IMR-90 (cell line): ENCODE data around the gene GFOD2. TPM values are rescaled to one million over a fixed set of nuclear protein-coding genes. Genes with fewer than 3 reads are reported as not detected.

ENCODE experiments used
- ATAC-seq: fragments of 200-7000 bp; cut with Tn5 transposase; 2 replicates; pipeline ENCODE4 v1.9.1; 2020; ENCODE audit warnings: low read depth, mild to moderate bottlenecking, moderate library complexity
- BruUV-seq: library from RNA; stranded (reverse); fragments of 400-500 nt; replicated peaks from 2 replicates; lab custom pipeline; 2021; lab: Mats Ljungman, UMichigan
- CTCF ChIA-PET: fragments of 300-600 bp; formaldehyde crosslinking; extraction: SDS; loops from one replicate; lab custom pipeline; 2021; ENCODE audit warnings: antibody characterized with exemption; lab: Yijun Ruan, JAX
- POLR2A ChIA-PET: fragments of 300-600 bp; sonication (Branson Sonifier 250); formaldehyde crosslinking; loops from one replicate; lab custom pipeline; 2022; ENCODE audit warnings: antibody characterized with exemption; ENCODE audit not compliant: unreplicated experiment; lab: Charles Lee
- DNase-seq: peaks from one replicate; pipeline ENCODE4 v3.0.0; 2013
- H2AFZ ChIP-seq: replicated peaks from 2 replicates; pipeline ENCODE3; 2013; ENCODE audit warnings: low read length, mild to moderate bottlenecking; ENCODE audit not compliant: poor library complexity
- H2AK5ac ChIP-seq: 2 replicates; pipeline ENCODE4 v1.6.1; 2013; ENCODE audit warnings: low read depth, low read length, inconsistent platforms
- H2AK9ac ChIP-seq: replicated peaks from 2 replicates; pipeline ENCODE3; 2013; ENCODE audit warnings: mild to moderate bottlenecking, low read depth, low read length, moderate library complexity; ENCODE audit not compliant: poor library complexity
- H2BK120ac ChIP-seq: 2 replicates; pipeline ENCODE4 v1.6.1; 2013; ENCODE audit warnings: low read depth, low read length, inconsistent platforms
- H2BK15ac ChIP-seq: 3 replicates; pipeline ENCODE4 v1.6.1; 2013; ENCODE audit warnings: low read depth, low read length, inconsistent platforms
- H2BK20ac ChIP-seq: 2 replicates; pipeline ENCODE4 v1.6.1; 2013; ENCODE audit warnings: low read depth, mild to moderate bottlenecking, inconsistent platforms, low read length, moderate library complexity
- H2BK5ac ChIP-seq: 2 replicates; pipeline ENCODE4 v1.6.1; 2013; ENCODE audit warnings: mild to moderate bottlenecking, low read depth, low read length, inconsistent platforms; ENCODE audit not compliant: poor library complexity, severe bottlenecking
- H3K14ac ChIP-seq: replicated peaks from 2 replicates; pipeline ENCODE4 v1.6.1; 2013; ENCODE audit warnings: low read depth, low read length, inconsistent platforms
- H3K18ac ChIP-seq: 2 replicates; pipeline ENCODE4 v1.6.1; 2013; ENCODE audit warnings: low read depth, low read length, control low read depth
- H3K23ac ChIP-seq: 2 replicates; pipeline ENCODE4 v1.6.1; 2013; ENCODE audit warnings: low read depth, low read length, inconsistent platforms
- H3K27ac ChIP-seq: 2 replicates; pipeline ENCODE4 v1.5.1; 2013; ENCODE audit warnings: mild to moderate bottlenecking, control low read depth, low read length; ENCODE audit not compliant: insufficient read depth
- H3K27me3 ChIP-seq: 2 replicates; pipeline ENCODE4 v1.6.1; 2013; ENCODE audit warnings: low read length; ENCODE audit not compliant: control insufficient read depth, insufficient read depth
- H3K36me3 ChIP-seq: 2 replicates; pipeline ENCODE4 v1.6.1; 2013; ENCODE audit warnings: low read length, mixed read lengths; ENCODE audit not compliant: control insufficient read depth, insufficient read depth
- H3K4ac ChIP-seq: 2 replicates; pipeline ENCODE4 v1.6.1; 2013; ENCODE audit warnings: low read depth, low read length, inconsistent platforms
- H3K4me1 ChIP-seq: 2 replicates; pipeline ENCODE4 v1.6.1; 2013; ENCODE audit warnings: low read length, mixed read lengths; ENCODE audit not compliant: control insufficient read depth, insufficient read depth
- H3K4me2 ChIP-seq: 2 replicates; pipeline ENCODE4 v1.6.1; 2013; ENCODE audit warnings: low read depth, mild to moderate bottlenecking, control low read depth, low read length, moderate library complexity
- H3K4me3 ChIP-seq: 2 replicates; pipeline ENCODE4 v1.5.1; 2013; ENCODE audit warnings: low read depth, mild to moderate bottlenecking, control low read depth, low read length, moderate library complexity; ENCODE audit not compliant: insufficient read depth
- H3K56ac ChIP-seq: 2 replicates; pipeline ENCODE4 v1.6.1; 2013; ENCODE audit warnings: low read length, inconsistent platforms; ENCODE audit not compliant: insufficient read depth; ENCODE audit errors: extremely low read depth
- H3K79me1 ChIP-seq, 2 experiments: 2 replicates each; pipeline ENCODE4 v1.6.1; 2013; ENCODE audit warnings: low read length in 2 of 2, inconsistent platforms in 1 of 2, low read depth in 1 of 2
- H3K9ac ChIP-seq: 2 replicates; pipeline ENCODE4 v1.6.1; 2013; ENCODE audit warnings: low read depth, low read length, control low read depth
- H3K9me1 ChIP-seq: 2 replicates; pipeline ENCODE4 v1.6.1; 2013; ENCODE audit warnings: low read length, inconsistent platforms; ENCODE audit not compliant: insufficient read depth
- H3K9me3 ChIP-seq: 2 replicates; pipeline ENCODE4 v1.6.1; 2013; ENCODE audit warnings: low read length; ENCODE audit not compliant: control insufficient read depth, insufficient read depth
- H4K20me1 ChIP-seq: 2 replicates; pipeline ENCODE4 v1.6.1; 2013; ENCODE audit warnings: low read length, inconsistent platforms; ENCODE audit not compliant: insufficient read depth
- H4K5ac ChIP-seq: 2 replicates; pipeline ENCODE4 v1.6.1; 2013; ENCODE audit warnings: mild to moderate bottlenecking, low read depth, low read length, control low read depth
- H4K8ac ChIP-seq, 2 experiments: 2 replicates each; pipeline ENCODE4 v1.6.1; 2013; ENCODE audit warnings: low read depth in 2 of 2, low read length in 2 of 2, control low read depth in 1 of 2, inconsistent platforms in 1 of 2
- H4K91ac ChIP-seq: 2 replicates; pipeline ENCODE4 v1.6.1; 2013; ENCODE audit warnings: low read depth, low read length, inconsistent platforms; ENCODE audit not compliant: insufficient read depth
- CEBPB ChIP-seq: IDR thresholded peaks from 2 replicates; pipeline ENCODE4 v1.6.1; 2012; ENCODE audit warnings: low read depth, low read length, improper control_type of control experiment
- RAD21 ChIP-seq: IDR thresholded peaks from 2 replicates; pipeline ENCODE4 v1.6.1; 2012; ENCODE audit warnings: low read length, improper control_type of control experiment
- RCOR1 ChIP-seq: IDR thresholded peaks from 2 replicates; pipeline ENCODE4 v1.6.1; 2012; ENCODE audit warnings: mild to moderate bottlenecking, low read length, improper control_type of control experiment; ENCODE audit not compliant: insufficient replicate concordance
- WGBS, 2 experiments: methylation state at CpG; one replicate each; pipeline versions ENCODE4 v1.1.5 to v1.1.7; 2013; ENCODE audit warnings: missing lambda C conversion rate in 2 of 2; ENCODE audit not compliant: insufficient read length in 1 of 2; ENCODE audit errors: extremely low coverage in 2 of 2; 5-methylcytosine and 5-hydroxymethylcytosine counted together
- dilution Hi-C: fragments of 300-500 bp; cut with HindIII; formaldehyde crosslinking; loops from one replicate; pipeline ENCODE4 v1.14.3; 2018; ENCODE audit warnings: low sequenced_read_pairs; ENCODE audit not compliant: unreplicated experiment
- in situ Hi-C: fragments of 300-500 bp; cut with MboI; formaldehyde crosslinking; loops from 3 replicates; pipeline ENCODE4 v1.14.3; 2019; ENCODE audit warnings: low sequenced_read_pairs, inconsistent platforms, mixed read lengths
- intact Hi-C: fragments of 100-400 bp; cut with micrococcal nuclease; formaldehyde crosslinking; loops from 2 replicates; pipeline ENCODE4 v1.10.0; 2022
- polyA plus RNA-seq, 3 experiments: library from polyadenylated mRNA; depleted of rRNA; stranded (reverse); fragments of >200 nt; gene quantifications; 2 replicates each; pipeline ENCODE4 v1.2.3, GENCODE V29; 2012; ENCODE audit warnings: low replicate concordance in 1 of 3
- total RNA-seq: library from RNA; depleted of rRNA; stranded (reverse); fragments of >200 nt; gene quantifications from 2 replicates; pipeline ENCODE4 v1.2.3, GENCODE V29; 2012
- TF ChIP-seq, protein P1 (sequence below): conservative IDR thresholded peaks from 2 replicates; pipeline ENCODE4 v1.5.1; 2012; ENCODE audit warnings: mild to moderate bottlenecking, low read depth, low read length, improper control_type of control experiment

GFOD2 gene
- total and polyA plus RNA-seq, 2 of the 4 experiments (the other 2 are of a cell fraction), result 12.3 to 18.1 TPM

GRCh38 chr16:67632415-67633172 lies 86.5 kb downstream of the GFOD2 start:
- H3K56ac ChIP-seq, result no peak overlapping the region
- no peaks in the 10 kb centered on the region; the same call in 1 of the 2 replicates for H3K9me1 ChIP-seq
- no peak overlapping the region for H4K5ac ChIP-seq
- H3K4me3 ChIP-seq, result no peak overlapping the region
- no peak overlapping the region for H2BK20ac ChIP-seq
- no peak overlapping the region for H4K91ac ChIP-seq
- H3K14ac ChIP-seq, result no peak overlapping the region
- no peak overlapping the region for H2BK15ac ChIP-seq
- no peak overlapping the region for H3K23ac ChIP-seq
- TF ChIP-seq, protein P1, sequence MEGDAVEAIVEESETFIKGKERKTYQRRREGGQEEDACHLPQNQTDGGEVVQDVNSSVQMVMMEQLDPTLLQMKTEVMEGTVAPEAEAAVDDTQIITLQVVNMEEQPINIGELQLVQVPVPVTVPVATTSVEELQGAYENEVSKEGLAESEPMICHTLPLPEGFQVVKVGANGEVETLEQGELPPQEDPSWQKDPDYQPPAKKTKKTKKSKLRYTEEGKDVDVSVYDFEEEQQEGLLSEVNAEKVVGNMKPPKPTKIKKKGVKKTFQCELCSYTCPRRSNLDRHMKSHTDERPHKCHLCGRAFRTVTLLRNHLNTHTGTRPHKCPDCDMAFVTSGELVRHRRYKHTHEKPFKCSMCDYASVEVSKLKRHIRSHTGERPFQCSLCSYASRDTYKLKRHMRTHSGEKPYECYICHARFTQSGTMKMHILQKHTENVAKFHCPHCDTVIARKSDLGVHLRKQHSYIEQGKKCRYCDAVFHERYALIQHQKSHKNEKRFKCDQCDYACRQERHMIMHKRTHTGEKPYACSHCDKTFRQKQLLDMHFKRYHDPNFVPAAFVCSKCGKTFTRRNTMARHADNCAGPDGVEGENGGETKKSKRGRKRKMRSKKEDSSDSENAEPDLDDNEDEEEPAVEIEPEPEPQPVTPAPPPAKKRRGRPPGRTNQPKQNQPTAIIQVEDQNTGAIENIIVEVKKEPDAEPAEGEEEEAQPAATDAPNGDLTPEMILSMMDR, result 0 out of 2 replicates have a peak, but pooled peaks have one; percentile 3
- TF ChIP-seq RCOR1 (no peak), RAD21 (no peak), CEBPB (peak; percentile 44; the same call in 1 of the 2 replicates)
- dilution Hi-C loops, result no loop called here
- H2AFZ ChIP-seq, result no peak overlapping the region
- BruUV-seq, result no TSS peak
- no peak overlapping the region; the same call in 1 of the 2 replicates for H3K4me2 ChIP-seq
- peak overlapping the region; percentile 73 for H2AK9ac ChIP-seq
- in situ Hi-C loops, result no loop called here
- ATAC-seq (peak; percentile 74), DNase-seq (peak; percentile 79)
- H4K8ac ChIP-seq, result no peak overlapping the region; a peak in 1 of 4 replicates
- POLR2A ChIA-PET, result interaction anchor here (0.6 kb wide), 1 partner anchor 19 kb away, joined by 12 read pairs; no protein-coding TSS in a partner anchor
- CTCF ChIA-PET, result interaction anchor here (1.1 to 1.2 kb wide), 2 partner anchors 8 to 111 kb away, joined by 3 read pairs; no protein-coding TSS in a partner anchor
- H3K4me1 ChIP-seq, result peaks cover 5% of the 10 kb centered on the region
- H3K9ac ChIP-seq, result no peak overlapping the region
- no peaks in the 10 kb centered on the region for H3K27me3 ChIP-seq
- H3K79me1 ChIP-seq, result peaks cover 9 to 19% of the 10 kb centered on the region in 2 experiments
- no peak overlapping the region; the same call in 1 of the 2 replicates for H3K4ac ChIP-seq
- peaks cover 5% of the 10 kb centered on the region for H4K20me1 ChIP-seq
- peaks cover 36% of the 10 kb centered on the region for H3K36me3 ChIP-seq
- intact Hi-C loops, result no loop called here
- H2AK5ac ChIP-seq, result no peak overlapping the region
- H3K27ac ChIP-seq, result peak overlapping the region; percentile 4; the same call in 1 of the 2 replicates
- H2BK120ac ChIP-seq, result no peak overlapping the region
- 50% methylated on average over 2 of the region's 7 CpGs; no CpG with 5 or more reads in 1 of the 2 experiments for WGBS, 2 experiments
- no peak overlapping the region for H3K18ac ChIP-seq
- no peak overlapping the region for H2BK5ac ChIP-seq
- no peaks in the 10 kb centered on the region for H3K9me3 ChIP-seq
